Suprapubic skin (tissue), 3 donors: ENCODE measurements around the gene LPP.

Experiments
- CTCF ChIP-seq, 2 donors: fragments of 200-600 bp in 1 of 2; fragments of 450-650 bp in 1 of 2; sonication (generic) in 1 of 2; IDR thresholded peaks; one replicate each; pipeline ENCODE4 v1.5.1; 2016 to 2019; ENCODE audit warnings: antibody characterized with exemption in 2 of 2, mild to moderate bottlenecking in 1 of 2, moderate library complexity in 1 of 2
- POLR2AphosphoS5 ChIP-seq, 3 donors: sonication (generic); formaldehyde crosslinking; IDR thresholded peaks; one replicate each; pipeline ENCODE4 v1.6.1; 2017; ENCODE audit warnings: antibody characterized with exemption in 3 of 3

GRCh38 chr3:188358787-188359493 lies 205.0 kb downstream of the LPP start:
- TF ChIP-seq CTCF (IDR thresholded peaks at IDR 0.05) (no peak), POLR2AphosphoS5 (IDR thresholded peaks at IDR 0.05) (no peak)
